GM18951 (cell line): Measurements from ENCODE around the gene DYNLRB1.

Source experiments
- POLR2A ChIP-seq: IDR thresholded peaks from 4 replicates; pipeline ENCODE4 v1.6.1; 2011; ENCODE audit warnings: mild to moderate bottlenecking; ENCODE audit not compliant: insufficient read length, insufficient read depth; ENCODE audit errors: extremely low read depth
- in situ Hi-C: fragments of 300-500 bp; cut with MboI; formaldehyde crosslinking; loops from one replicate; pipeline ENCODE4 v1.12.0; 2022; ENCODE audit warnings: low sequenced_read_pairs, mixed read lengths, inconsistent platforms; ENCODE audit not compliant: unreplicated experiment

The DYNLRB1 gene

GRCh38 chr20:34559311-34560140 is 43.3 kb downstream of the DYNLRB1 start:
- in situ Hi-C loops, result no loop called here
- no peak for TF ChIP-seq POLR2A

GRCh38 chr20:34560141-34560523 is 43.9 kb downstream of the DYNLRB1 start:
- in situ Hi-C loops, result no loop called here
- TF ChIP-seq POLR2A, result no peak

- TF ChIP-seq POLR2A, result no peak
- in situ Hi-C loops, result no loop called here
These were observed 44.4 kb downstream of the DYNLRB1 start for GRCh38 chr20:34560614-34561013.

GRCh38 chr20:34561661-34562060 is 45.4 kb downstream of the DYNLRB1 start:
- in situ Hi-C loops, result no loop called here
- TF ChIP-seq POLR2A, result no peak

GRCh38 chr20:34562641-34563040 is 46.4 kb downstream of the DYNLRB1 start:
- no peak for TF ChIP-seq POLR2A
- in situ Hi-C loops, result no loop called here

GRCh38 chr20:34564833-34565232 is 48.6 kb downstream of the DYNLRB1 start:
- no peak for TF ChIP-seq POLR2A
- in situ Hi-C loops, result no loop called here

GRCh38 chr20:34566978-34567891 is 51.0 kb downstream of the DYNLRB1 start:
- in situ Hi-C loops, result no loop called here
- TF ChIP-seq POLR2A, result no peak

- no peak for TF ChIP-seq POLR2A
- in situ Hi-C loops, result no loop called here
These were observed 52.0 kb downstream of the DYNLRB1 start for GRCh38 chr20:34567892-34568865.

- no peak for TF ChIP-seq POLR2A
- in situ Hi-C loops, result no loop called here
These were observed 53.4 kb downstream of the DYNLRB1 start for GRCh38 chr20:34569598-34569997.

GRCh38 chr20:34570859-34571306 is 54.7 kb downstream of the DYNLRB1 start:
- in situ Hi-C loops, result no loop called here
- no peak for TF ChIP-seq POLR2A

- no peak for TF ChIP-seq POLR2A
- in situ Hi-C loops, result no loop called here
These were observed 55.5 kb downstream of the DYNLRB1 start for GRCh38 chr20:34571753-34572152.

GRCh38 chr20:34573541-34574300 is 57.5 kb downstream of the DYNLRB1 start:
- no peak for TF ChIP-seq POLR2A
- in situ Hi-C loops, result no loop called here
